Activated naive CD8-positive, alpha-beta T cell (primary cell): Measurements from ENCODE around the gene IGSF21.

ENCODE experiments used
- H3K27ac Mint-ChIP-seq: one replicate; pipeline ENCODE4 v1.8.0; 2021; ENCODE audit warnings: mixed read lengths
- H3K27me3 Mint-ChIP-seq: one replicate; pipeline ENCODE4 v1.8.0; 2021; ENCODE audit warnings: mixed read lengths
- H3K36me3 Mint-ChIP-seq: one replicate; pipeline ENCODE4 v1.8.0; 2021; ENCODE audit warnings: mixed read lengths
- H3K4me1 Mint-ChIP-seq: one replicate; pipeline ENCODE4 v1.8.0; 2021; ENCODE audit warnings: low read depth, mixed read lengths
- H3K4me3 Mint-ChIP-seq: one replicate; pipeline ENCODE4 v1.8.0; 2021; ENCODE audit warnings: mild to moderate bottlenecking, mixed read lengths
- H3K9me3 Mint-ChIP-seq: one replicate; pipeline ENCODE4 v1.8.0; 2021; ENCODE audit warnings: low read depth, mixed read lengths

Gene IGSF21

GRCh38 chr1:18320051-18320450 lies 212.5 kb downstream of the IGSF21 start:
- peaks cover 9% of the 10 kb centered on the region for H3K27me3 Mint-ChIP-seq
- no peak overlapping the region for H3K4me3 Mint-ChIP-seq
- H3K4me1 Mint-ChIP-seq: no peaks in the 10 kb centered on the region
- H3K27ac Mint-ChIP-seq: no peak overlapping the region
- no peaks in the 10 kb centered on the region for H3K36me3 Mint-ChIP-seq
- H3K9me3 Mint-ChIP-seq: peaks cover 3% of the 10 kb centered on the region

- Mint-ChIP-seq H3K9me3 (peaks cover 3% of the 10 kb centered on the region), H3K4me3 (no peak overlapping the region), H3K4me1 (no peaks in the 10 kb centered on the region), H3K27me3 (peaks cover 9% of the 10 kb centered on the region), H3K27ac (no peak overlapping the region), H3K36me3 (no peaks in the 10 kb centered on the region)
Measured at GRCh38 chr1:18322368-18323032, 214.9 kb downstream of the IGSF21 start.

- no peaks in the 10 kb centered on the region for H3K36me3 Mint-ChIP-seq
- H3K4me1 Mint-ChIP-seq: no peaks in the 10 kb centered on the region
- H3K9me3 Mint-ChIP-seq: peaks cover 3% of the 10 kb centered on the region
- H3K27ac Mint-ChIP-seq: no peak overlapping the region
- H3K4me3 Mint-ChIP-seq: no peak overlapping the region
- H3K27me3 Mint-ChIP-seq: peaks cover 9% of the 10 kb centered on the region
Measured at GRCh38 chr1:18323259-18323658, 215.7 kb downstream of the IGSF21 start.

- Mint-ChIP-seq H3K27me3 (peaks cover 9% of the 10 kb centered on the region), H3K9me3 (no peaks in the 10 kb centered on the region), H3K27ac (no peak overlapping the region), H3K36me3 (no peaks in the 10 kb centered on the region), H3K4me1 (no peaks in the 10 kb centered on the region), H3K4me3 (no peak overlapping the region)
Measured at GRCh38 chr1:18324246-18324645, 216.6 kb downstream of the IGSF21 start.

GRCh38 chr1:18325136-18325535 lies 217.5 kb downstream of the IGSF21 start:
- Mint-ChIP-seq H3K4me1 (no peaks in the 10 kb centered on the region), H3K27me3 (peaks cover 12% of the 10 kb centered on the region), H3K9me3 (no peaks in the 10 kb centered on the region), H3K4me3 (no peak overlapping the region), H3K36me3 (no peaks in the 10 kb centered on the region), H3K27ac (no peak overlapping the region)

GRCh38 chr1:18326211-18326897 lies 218.8 kb downstream of the IGSF21 start:
- no peaks in the 10 kb centered on the region for H3K36me3 Mint-ChIP-seq
- H3K27ac Mint-ChIP-seq: no peak overlapping the region
- no peak overlapping the region for H3K4me3 Mint-ChIP-seq
- H3K9me3 Mint-ChIP-seq: no peaks in the 10 kb centered on the region
- no peaks in the 10 kb centered on the region for H3K4me1 Mint-ChIP-seq
- H3K27me3 Mint-ChIP-seq: peaks cover 15% of the 10 kb centered on the region

GRCh38 chr1:18327650-18328049 lies 220.1 kb downstream of the IGSF21 start:
- Mint-ChIP-seq H3K4me3 (no peak overlapping the region), H3K36me3 (no peaks in the 10 kb centered on the region), H3K9me3 (no peaks in the 10 kb centered on the region), H3K27me3 (peaks cover 16% of the 10 kb centered on the region), H3K4me1 (no peaks in the 10 kb centered on the region), H3K27ac (no peak overlapping the region)

- Mint-ChIP-seq H3K4me3 (no peak overlapping the region), H3K27me3 (peaks cover 12% of the 10 kb centered on the region), H3K9me3 (no peaks in the 10 kb centered on the region), H3K4me1 (no peaks in the 10 kb centered on the region), H3K27ac (no peak overlapping the region), H3K36me3 (no peaks in the 10 kb centered on the region)
Measured at GRCh38 chr1:18328803-18329202, 221.2 kb downstream of the IGSF21 start.

GRCh38 chr1:18329469-18330253 lies 222.1 kb downstream of the IGSF21 start:
- H3K4me1 Mint-ChIP-seq: no peaks in the 10 kb centered on the region
- H3K9me3 Mint-ChIP-seq: no peaks in the 10 kb centered on the region
- H3K4me3 Mint-ChIP-seq: no peak overlapping the region
- peaks cover 9% of the 10 kb centered on the region for H3K27me3 Mint-ChIP-seq
- no peak overlapping the region for H3K27ac Mint-ChIP-seq
- no peaks in the 10 kb centered on the region for H3K36me3 Mint-ChIP-seq

GRCh38 chr1:18332576-18332975 lies 225.0 kb downstream of the IGSF21 start:
- Mint-ChIP-seq H3K9me3 (no peaks in the 10 kb centered on the region), H3K27ac (no peak overlapping the region), H3K36me3 (no peaks in the 10 kb centered on the region), H3K4me1 (no peaks in the 10 kb centered on the region), H3K4me3 (no peak overlapping the region), H3K27me3 (peaks cover 9% of the 10 kb centered on the region)

GRCh38 chr1:18333220-18333619 lies 225.6 kb downstream of the IGSF21 start:
- H3K4me3 Mint-ChIP-seq: no peak overlapping the region

GRCh38 chr1:18336801-18337200 lies 229.2 kb downstream of the IGSF21 start:
- H3K27me3 Mint-ChIP-seq: no peaks in the 10 kb centered on the region
- no peak overlapping the region for H3K4me3 Mint-ChIP-seq
- no peaks in the 10 kb centered on the region for H3K36me3 Mint-ChIP-seq
- H3K27ac Mint-ChIP-seq: no peak overlapping the region
- no peaks in the 10 kb centered on the region for H3K9me3 Mint-ChIP-seq
- no peaks in the 10 kb centered on the region for H3K4me1 Mint-ChIP-seq

More at GRCh38 chr1:18333220-18333619, 225.6 kb downstream of the IGSF21 start:
- H3K27ac Mint-ChIP-seq: no peak overlapping the region
- no peaks in the 10 kb centered on the region for H3K4me1 Mint-ChIP-seq
- H3K36me3 Mint-ChIP-seq: no peaks in the 10 kb centered on the region
- peaks cover 9% of the 10 kb centered on the region for H3K27me3 Mint-ChIP-seq
- H3K9me3 Mint-ChIP-seq: no peaks in the 10 kb centered on the region

GRCh38 chr1:18337757-18338156 lies 230.2 kb downstream of the IGSF21 start:
- Mint-ChIP-seq H3K9me3 (no peaks in the 10 kb centered on the region), H3K36me3 (no peaks in the 10 kb centered on the region), H3K27me3 (no peaks in the 10 kb centered on the region), H3K4me3 (no peak overlapping the region), H3K4me1 (no peaks in the 10 kb centered on the region), H3K27ac (no peak overlapping the region)

GRCh38 chr1:18339161-18339560 lies 231.6 kb downstream of the IGSF21 start:
- Mint-ChIP-seq H3K27me3 (no peaks in the 10 kb centered on the region), H3K36me3 (no peaks in the 10 kb centered on the region), H3K4me1 (no peaks in the 10 kb centered on the region), H3K27ac (no peak overlapping the region), H3K4me3 (no peak overlapping the region), H3K9me3 (no peaks in the 10 kb centered on the region)

GRCh38 chr1:18340158-18340764 lies 232.7 kb downstream of the IGSF21 start:
- H3K9me3 Mint-ChIP-seq: no peaks in the 10 kb centered on the region
- H3K4me1 Mint-ChIP-seq: no peaks in the 10 kb centered on the region
- H3K36me3 Mint-ChIP-seq: no peaks in the 10 kb centered on the region
- no peaks in the 10 kb centered on the region for H3K27me3 Mint-ChIP-seq
- H3K27ac Mint-ChIP-seq: no peak overlapping the region
- no peak overlapping the region for H3K4me3 Mint-ChIP-seq
